ENCODE results near the gene TRNAU1AP. TPM values are rescaled to one million over a fixed set of nuclear protein-coding genes. Genes with fewer than 3 reads are reported as not detected.

The TRNAU1AP gene
- total RNA-seq, 1 donor from 2014 or later: 21.5 TPM

- DNase-seq (ENCODE audit: low spot score): no peak
- Mint-ChIP-seq H3K9me3 (ENCODE audit: low read depth) (no peaks in the 10 kb centered on the region), H3K4me1 (ENCODE audit: low read depth) (no peaks in the 10 kb centered on the region), H3K36me3 (ENCODE audit: low read depth) (peaks cover 22% of the 10 kb centered on the region), H3K27ac (ENCODE audit: unreplicated experiment) (no peak overlapping the region), H3K27me3 (ENCODE audit: low read depth) (no peaks in the 10 kb centered on the region), H3K4me3 (ENCODE audit: unreplicated experiment) (no peak overlapping the region)
- no peak for TF ChIP-seq CTCF (IDR thresholded peaks at IDR 0.05)
Observed at GRCh38 chr1:28613175-28613574, 60.3 kb downstream of the TRNAU1AP start.

Other genes with a start within 250 kb of the TRNAU1AP start
- gene MED18, start 224.0 kb upstream of the TRNAU1AP start, total RNA-seq: 10.9 to 12.2 TPM (median 11.3 TPM) in 3 replicates
- 39.6 to 45.7 TPM (median 39.9 TPM) in 3 replicates for gene PHACTR4, start 183.3 kb upstream of the TRNAU1AP start, total RNA-seq
- gene RCC1, start 47.0 kb upstream of the TRNAU1AP start, total RNA-seq: 18.8 to 20.5 TPM (median 20.5 TPM) in 3 replicates
- 1.3 to 2.6 TPM (median 2.3 TPM) in 3 replicates for gene RAB42, start 39.2 kb downstream of the TRNAU1AP start, total RNA-seq
- gene TAF12, start 90.0 kb downstream of the TRNAU1AP start, total RNA-seq: 19.4 to 27.6 TPM (median 22.8 TPM) in 3 replicates
- not detected in 3 replicates for gene RNU11, start 95.5 kb downstream of the TRNAU1AP start, total RNA-seq
- 10.9 to 12.6 TPM (median 12.4 TPM) in 3 replicates for gene GMEB1, start 115.7 kb downstream of the TRNAU1AP start, total RNA-seq
- 56.5 to 68.8 TPM (median 62.0 TPM) in 3 replicates for gene YTHDF2, start 183.9 kb downstream of the TRNAU1AP start, total RNA-seq

Data from chondrocyte (in vitro differentiated cells).